ENCODE measurements around the gene TBX20. TPM values are rescaled to one million over a fixed set of nuclear protein-coding genes. Genes with fewer than 3 reads are reported as not detected.

Gene TBX20, protein sequence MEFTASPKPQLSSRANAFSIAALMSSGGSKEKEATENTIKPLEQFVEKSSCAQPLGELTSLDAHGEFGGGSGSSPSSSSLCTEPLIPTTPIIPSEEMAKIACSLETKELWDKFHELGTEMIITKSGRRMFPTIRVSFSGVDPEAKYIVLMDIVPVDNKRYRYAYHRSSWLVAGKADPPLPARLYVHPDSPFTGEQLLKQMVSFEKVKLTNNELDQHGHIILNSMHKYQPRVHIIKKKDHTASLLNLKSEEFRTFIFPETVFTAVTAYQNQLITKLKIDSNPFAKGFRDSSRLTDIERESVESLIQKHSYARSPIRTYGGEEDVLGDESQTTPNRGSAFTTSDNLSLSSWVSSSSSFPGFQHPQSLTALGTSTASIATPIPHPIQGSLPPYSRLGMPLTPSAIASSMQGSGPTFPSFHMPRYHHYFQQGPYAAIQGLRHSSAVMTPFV
- 2.1 and 4.3 TPM in 2 replicates for total RNA-seq (2014; rRNA removed; shearing (Covaris generic))

DNA sequence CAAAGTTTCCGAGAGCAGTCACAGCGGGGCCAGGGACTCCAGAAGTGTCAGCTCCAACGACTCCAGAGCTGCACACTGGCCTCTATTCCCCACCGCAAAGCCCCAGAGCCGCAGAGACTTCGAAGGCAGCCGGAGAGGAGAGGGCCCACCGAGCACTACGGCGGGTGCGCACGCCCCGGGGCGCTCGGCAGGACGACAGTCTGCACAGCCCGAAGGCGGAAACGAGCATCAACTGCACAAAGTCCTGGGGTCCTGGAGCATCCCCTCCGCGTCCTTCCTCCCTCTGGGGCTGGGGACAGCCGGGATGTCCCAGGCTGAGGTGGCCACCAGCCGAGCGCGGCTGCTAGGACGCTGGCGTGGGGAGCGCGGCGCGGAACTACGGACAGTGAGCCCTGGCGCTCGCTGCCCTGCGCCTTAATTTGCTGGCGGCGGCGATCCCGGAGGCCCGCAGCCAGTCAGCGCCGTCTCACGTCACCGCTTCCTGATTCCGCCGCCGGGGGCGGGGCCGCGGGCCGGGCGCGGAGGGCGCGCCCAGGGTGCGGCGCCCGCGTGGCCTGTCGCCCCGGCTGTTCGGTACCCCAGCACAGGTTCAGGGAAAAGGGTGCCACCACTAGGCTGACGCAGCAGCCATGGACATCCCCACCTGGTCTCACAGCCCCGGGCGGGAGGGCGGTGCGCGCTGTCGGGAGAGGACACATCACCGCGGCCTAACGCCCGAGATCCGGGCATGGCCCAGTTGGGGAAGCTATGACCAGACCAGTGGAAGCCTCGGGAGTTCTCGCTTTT is at the start of gene TBX20:
Gene TBX20 (minus strand): TSS at position 391 of the 786 bp plus-strand sequence. CDS start 480 bp downstream, outside the sequence.
- DNase-seq (ENCODE audit: low read depth) = peak; percentile 59

DNA sequence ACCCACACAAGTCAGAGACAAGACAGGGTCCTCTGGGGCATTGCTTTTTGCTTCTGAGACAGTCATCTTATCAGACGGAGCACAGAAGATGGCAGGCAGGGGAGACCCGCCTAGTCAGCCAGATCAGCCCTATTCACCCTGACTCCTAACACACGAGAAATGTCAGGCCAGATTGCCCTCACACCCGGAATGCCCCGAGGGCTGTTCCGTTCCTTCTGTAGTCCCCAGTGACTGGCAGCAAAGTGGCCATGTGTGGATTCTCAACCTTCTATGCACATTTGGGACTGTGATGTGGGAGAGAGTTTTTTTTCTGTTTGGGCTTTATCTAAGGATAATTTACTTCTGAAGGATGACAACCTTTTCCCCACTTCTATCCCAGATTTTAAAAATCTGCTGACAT is 35.5 kb upstream of the TBX20 start:
- DNase-seq (ENCODE audit: low read depth) = peak; percentile 5

DNA sequence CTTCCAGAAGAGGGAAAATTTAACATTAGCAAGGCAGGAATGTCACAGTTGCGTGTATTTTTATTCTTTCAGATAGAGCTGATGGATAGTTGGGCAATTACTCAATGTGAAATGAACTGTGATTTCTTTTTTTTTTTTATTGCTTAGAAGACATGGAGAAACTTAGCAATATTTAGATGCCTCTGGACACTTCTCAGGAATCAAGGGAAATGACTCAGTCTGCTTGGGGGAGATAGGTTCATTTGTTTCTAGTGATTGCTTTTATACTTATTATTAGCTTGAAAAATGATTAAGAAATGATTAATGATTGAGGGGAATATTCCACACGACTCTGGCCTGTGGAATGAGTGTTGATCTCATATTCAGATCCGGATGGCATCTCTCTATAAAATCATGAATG is 33.1 kb upstream of the TBX20 start:
- DNase-seq (ENCODE audit: low read depth) = peak; percentile 52

DNA sequence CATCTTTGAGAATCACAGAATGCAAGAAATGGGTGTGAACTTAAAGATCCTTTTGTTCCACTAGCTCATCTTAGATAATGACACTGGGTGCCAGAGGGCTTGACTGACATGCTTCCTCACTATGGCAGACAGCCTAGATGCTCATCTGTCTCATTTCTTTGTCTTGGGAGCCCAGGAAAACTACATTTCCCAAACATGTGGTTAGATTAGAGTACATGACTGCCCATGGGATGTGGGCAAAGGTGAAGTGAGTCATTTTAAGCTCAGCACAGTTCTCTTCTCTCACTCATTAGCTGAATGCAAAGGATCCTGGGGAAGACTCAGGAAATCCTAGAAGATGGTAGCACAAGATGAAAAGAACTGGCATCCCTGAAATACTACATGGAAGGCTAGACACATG is 32.5 kb upstream of the TBX20 start:
- peak; percentile 79 for DNase-seq (ENCODE audit: low read depth)

DNA sequence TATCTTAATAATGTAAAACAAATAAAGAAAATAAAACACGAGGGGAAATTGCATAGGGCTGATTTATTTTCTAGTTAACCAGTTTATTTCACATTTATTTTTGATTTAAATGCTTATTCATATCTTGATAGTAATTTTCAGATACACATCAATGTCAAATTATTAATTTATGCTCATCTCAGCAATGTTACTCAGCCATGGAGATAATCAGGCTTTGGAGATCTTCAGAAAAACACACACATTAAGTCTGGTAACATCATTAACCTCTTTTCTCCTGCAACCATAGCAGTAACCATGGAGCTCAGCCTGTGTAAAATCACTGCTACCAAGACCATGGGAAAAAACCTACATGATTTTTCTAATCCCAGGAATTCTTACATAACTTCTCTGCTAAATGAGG is 31.9 kb upstream of the TBX20 start:
- no peak for DNase-seq (ENCODE audit: low read depth)

DNA sequence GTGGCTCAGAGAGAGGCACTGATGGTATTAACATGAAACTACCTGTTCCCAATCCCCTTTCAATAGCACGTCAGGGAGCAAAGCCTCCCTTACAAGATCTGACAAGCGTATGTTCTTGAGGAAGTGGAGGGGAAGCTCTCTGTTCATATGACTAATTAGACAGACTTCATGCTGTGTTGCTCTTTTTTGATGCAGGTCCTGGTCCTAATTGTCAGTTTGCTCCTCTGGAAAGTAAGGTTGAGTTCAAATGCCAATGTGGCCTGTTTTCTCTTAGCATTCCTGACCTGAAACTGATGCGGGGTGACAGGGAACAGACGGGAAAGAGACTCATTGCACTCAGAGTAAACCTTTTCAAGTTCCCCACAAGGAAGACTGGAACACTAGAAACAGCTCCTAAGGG is 27.0 kb upstream of the TBX20 start:
- DNase-seq (ENCODE audit: low read depth) = no peak

DNA sequence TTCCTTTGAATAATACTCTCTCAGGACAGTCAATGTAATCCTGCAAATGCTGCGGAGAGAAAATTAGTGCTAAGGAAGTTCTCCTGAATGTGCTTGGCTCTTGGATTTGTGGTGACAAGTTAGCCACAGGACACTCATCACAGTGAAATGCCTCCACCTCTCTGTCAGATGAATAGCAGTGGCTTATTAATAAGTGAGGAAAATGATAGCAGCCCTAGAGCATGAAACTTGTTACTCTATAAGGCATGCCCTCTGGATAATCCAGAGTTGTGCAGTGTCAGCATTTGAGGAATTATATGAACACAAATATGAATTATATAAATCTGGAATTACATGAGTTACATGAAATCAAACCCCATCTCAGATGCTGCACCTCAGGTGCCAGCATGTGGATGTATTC is 23.5 kb upstream of the TBX20 start:
- DNase-seq (ENCODE audit: low read depth) = no peak

DNA sequence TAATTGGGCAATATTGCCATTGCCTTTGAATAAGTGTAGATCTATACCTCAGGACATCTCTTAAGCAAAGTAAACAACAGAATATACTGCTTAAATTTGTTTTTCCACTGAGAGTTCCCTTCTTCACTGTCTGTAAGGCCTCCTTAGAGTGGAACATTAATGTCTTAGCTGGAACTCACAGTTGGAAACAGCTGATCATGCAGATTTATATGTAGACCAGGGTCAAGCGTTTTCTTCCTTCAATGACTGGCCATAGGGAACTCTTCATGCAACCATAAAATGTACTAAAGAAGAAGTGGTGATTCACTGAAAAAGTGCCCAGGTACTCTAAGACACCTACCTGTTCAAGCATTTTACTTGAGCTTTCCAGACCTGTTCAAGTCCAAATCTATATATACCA is 18.3 kb upstream of the TBX20 start:
- no peak for DNase-seq (ENCODE audit: low read depth)

DNA sequence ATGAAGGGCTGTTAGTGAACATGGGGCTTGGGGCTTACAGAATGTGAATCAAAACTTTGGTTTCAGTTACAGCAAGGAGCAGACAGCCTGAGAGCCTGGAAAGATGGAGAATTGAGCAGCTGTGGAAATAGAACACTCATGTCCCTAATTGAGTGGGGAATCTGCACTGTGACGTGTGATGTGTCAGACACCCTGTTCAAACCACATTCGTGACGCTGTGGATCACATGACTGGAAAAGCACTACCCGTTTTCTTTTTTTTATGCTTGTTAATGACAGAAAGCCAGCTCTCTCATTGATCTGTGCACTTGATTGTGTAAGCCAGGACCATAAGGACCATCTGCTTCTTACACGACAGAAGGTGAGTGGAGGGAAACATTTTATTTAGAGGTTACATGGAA is 15.1 kb upstream of the TBX20 start:
- no peak for DNase-seq (ENCODE audit: low read depth)

DNA sequence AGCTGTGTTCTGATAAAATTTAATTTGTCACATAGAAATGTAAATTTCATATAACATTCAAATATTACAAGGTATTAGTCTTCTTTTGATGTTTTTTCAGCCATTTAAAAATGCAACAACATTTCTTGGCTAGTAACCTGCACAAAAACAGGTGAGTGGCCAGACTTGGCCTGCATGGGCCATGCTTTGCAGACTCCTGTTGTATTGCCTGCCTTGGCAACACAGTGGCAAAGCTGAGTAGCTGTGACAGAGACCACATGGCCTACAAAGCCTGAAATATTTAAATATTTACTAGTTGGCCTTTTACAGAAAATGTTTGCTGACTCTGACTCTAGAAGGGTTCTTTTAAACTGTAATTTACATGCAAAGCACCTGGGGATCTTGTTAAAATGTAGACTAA is 13.5 kb upstream of the TBX20 start:
- no peak for DNase-seq (ENCODE audit: low read depth)

DNA sequence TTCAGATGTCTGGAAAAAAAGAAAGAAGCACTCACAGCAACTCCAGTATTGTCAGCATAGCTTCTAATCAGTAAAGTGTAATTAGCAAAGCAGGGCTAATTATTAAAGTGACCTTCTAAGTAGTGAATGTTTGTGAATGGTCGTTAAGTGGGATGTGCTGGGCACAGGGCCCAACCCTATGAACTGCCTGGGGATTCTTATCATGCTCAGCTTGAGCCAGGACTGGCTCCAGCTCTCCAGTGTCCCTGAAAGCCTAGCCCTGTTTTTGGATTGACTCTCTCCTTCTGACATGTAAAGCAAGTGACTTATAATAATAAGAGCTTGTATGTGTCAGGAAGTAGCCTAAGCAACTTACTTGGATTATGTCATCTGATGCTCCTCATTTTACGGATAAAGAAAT is 9.5 kb upstream of the TBX20 start:
- no peak for DNase-seq (ENCODE audit: low read depth)

DNA sequence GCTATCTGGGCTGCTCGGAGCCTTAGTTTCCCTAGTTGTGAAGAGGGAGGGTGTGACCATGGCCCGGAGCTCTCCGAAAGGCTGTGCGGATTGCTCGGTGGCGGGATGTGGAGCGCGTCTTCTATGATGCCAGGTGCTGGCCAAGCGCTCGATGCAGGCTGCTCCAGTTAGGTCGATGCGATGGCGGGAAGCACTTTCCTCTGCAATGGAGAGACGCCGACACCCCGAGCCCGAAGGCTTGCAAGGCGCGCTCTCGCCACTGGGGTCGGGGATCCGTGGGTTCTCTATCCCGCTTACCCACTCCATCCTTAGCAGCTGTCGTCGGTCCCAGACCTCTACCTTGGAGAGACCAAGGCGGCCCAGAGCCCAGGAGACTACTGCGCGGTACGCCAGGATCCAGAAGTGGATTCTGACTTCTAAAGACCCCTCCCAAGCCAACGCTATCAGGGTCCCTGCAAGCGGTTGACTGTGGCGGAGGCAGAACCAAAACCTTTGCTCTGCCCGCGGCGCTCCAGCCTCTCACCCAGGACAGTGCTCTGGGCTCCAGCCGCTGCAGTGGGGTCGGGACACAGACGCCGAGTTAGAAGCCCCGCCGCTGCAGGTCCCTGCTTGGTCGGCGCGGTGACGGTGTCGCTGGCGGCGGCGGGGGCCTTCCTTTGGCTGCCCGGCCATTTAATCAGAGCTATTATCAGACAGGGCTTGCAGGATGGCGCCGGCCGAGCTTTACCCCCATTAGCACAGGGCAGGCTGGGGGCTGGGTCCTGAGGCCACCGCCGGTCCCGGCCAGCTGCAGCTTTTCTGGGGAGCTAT is 7.8 kb upstream of the TBX20 start:
- no peak for DNase-seq (ENCODE audit: low read depth)

DNA sequence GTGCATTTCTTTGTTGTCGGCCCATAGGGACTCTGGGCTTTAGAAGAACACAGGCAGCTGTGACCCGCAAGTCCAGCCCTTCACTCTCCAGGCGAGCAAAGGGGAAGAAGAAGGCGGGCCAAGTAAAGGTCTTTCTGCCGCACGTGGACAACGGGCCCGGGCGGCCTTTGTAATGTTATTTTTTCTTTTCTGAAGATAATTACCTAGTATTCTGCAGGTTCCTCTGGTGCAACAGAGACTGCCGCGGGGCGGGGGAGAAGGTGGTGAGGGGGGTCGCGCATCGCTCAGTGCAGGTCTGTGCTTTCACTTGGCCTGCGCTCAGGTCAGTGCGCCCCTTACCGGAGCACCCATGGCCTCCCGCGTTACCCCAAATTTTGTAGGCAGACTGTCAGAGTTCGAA is 7.1 kb upstream of the TBX20 start:
- DNase-seq (ENCODE audit: low read depth) = no peak

DNA sequence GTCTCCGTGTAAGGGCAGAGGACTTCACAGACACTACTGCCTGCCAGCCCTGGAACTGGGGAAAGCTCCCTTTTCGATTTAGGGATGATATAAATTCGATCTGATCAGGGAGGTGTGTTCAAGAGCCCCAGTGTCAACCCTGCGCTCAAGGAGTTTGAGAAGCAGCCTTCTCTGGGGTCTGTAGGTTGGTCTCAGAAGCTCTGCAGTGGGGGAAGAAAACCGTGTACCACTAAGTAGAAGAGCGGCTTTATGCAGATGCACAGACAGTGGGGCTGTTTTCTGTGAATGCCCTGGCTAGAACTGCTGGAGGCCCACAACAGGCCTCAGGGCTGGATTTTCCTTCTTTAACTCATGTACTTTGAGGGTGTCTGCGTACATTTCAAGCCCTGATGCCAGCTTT is 6.3 kb upstream of the TBX20 start:
- no peak for DNase-seq (ENCODE audit: low read depth)

DNA sequence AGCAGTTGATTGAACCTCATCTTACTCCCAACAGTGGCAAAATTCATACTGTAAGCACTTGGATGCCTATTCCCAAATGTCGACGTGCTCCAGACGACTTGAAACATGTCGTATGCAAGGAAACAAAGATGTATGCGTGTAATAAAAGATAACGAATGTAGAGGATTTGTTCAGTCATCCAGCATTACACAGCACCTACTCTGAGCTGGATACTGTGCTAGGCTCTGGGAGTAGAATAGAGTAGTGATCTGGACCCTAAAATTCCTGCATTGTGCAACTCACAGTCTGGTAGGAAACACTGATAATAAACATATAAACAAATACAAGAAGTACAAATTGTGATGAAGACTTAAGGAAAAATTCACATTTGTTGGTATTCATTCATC is 5.6 kb upstream of the TBX20 start:
- no peak for DNase-seq (ENCODE audit: low read depth)

DNA sequence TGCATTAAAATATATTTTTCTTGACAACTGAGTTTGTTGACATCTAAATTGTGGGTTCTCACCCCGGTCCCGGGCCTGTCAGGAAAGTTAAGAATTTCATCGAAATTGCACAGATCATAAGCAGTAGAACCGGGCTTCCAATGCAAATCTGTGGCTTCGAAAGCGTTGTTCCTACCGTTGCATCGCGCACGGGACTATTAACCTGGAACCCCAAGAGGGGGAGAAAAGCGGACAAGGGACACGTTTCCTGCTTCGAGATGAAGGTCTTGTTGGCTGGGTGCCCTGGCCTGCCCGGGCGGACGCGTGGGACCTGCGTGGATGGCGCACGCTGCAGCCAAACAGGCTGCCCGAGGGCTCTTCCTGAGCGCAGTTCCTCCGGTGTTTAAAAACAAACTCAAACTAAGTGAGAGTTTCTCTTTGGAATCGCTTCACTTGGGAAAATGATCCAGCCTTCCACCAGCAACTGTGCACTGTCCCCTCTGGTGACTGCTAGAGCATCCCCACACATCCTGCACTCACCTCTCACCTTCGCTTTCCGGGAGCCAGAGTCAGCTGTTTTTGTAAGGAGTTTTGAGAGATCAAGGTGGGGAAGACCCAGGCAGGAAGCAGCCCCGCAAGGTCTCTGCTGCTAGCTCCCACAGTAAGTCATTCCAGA is 5.1 kb upstream of the TBX20 start:
- DNase-seq (ENCODE audit: low read depth) = no peak

DNA sequence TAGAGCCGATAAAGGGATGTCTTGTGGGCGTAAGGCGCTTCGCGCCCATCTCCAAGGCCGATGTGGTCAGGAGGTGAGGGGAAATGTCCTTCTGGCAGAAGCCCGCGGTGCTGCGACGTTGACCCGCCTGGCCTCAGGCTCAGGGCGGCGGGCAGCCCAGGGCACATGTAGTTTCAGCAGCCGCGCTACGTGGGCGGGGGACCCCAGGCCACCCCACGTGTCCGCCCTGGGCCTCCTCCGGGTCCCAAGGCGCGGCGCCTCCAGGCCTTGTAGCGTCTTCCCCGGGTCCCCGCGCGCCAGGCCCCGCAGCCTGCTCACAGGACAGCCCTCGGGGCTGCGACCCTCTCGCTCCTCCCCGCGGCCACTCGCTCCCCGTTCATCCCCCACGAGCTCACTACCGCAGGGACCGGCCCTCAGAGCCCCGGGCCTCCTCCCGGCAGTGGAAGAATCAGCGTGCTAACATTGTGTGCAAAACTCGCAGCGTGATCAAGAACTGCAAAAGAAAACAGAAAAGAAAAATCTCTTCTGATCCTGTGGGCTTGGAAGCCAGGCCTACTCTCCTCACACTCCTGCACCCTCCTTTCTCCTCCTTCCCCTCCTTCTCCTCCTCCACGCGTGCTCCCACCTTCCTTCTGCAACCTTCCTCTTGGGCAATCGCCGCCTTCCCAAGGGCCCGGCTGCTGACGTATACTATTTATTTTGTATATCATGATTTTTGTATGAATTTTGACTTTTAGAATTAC is 4.4 kb upstream of the TBX20 start:
- no peak for DNase-seq (ENCODE audit: low read depth)

DNA sequence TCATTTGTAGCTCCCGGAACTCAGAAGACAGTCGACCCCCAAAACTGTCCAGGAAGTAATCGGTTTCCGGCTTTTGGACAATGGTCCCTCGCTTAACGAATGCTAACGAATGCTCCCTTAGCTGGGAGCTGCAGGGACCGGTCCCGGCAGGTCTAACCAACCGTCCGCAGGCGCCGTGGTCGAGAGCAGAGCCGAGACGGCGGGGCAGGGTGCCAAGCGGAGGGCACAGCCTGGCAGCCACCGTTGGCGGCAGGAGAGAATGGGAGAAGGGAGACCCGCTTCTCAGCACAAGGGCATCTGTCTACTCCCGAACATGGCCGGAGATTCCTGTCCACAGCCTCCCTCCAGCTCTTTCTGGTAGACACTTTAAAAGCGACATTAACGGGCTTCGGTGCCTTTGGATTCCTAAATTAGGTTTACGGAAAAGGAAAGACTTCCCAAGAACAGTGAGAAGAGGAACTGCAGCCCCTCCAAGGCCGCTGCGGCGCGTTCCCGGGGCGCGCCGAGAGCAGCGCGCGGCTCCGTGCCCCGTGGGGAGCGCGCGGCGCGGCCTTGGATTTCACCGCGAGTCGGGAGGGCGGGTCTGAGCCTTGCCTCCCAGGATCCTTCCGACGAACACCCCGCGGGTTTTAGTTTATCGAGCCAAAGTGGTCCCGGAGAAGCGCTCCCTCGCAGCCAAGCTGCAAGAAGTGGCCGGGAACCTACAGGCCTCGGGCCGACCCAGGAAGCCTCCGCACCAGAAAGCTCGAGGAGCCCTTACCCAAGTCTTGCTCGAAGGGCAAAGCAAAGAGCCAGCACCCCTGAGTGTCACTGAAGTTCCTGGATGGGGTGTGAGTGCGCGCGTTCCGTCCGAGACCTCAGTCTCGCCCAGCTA is 3.6 kb upstream of the TBX20 start:
- no peak for DNase-seq (ENCODE audit: low read depth)

DNA sequence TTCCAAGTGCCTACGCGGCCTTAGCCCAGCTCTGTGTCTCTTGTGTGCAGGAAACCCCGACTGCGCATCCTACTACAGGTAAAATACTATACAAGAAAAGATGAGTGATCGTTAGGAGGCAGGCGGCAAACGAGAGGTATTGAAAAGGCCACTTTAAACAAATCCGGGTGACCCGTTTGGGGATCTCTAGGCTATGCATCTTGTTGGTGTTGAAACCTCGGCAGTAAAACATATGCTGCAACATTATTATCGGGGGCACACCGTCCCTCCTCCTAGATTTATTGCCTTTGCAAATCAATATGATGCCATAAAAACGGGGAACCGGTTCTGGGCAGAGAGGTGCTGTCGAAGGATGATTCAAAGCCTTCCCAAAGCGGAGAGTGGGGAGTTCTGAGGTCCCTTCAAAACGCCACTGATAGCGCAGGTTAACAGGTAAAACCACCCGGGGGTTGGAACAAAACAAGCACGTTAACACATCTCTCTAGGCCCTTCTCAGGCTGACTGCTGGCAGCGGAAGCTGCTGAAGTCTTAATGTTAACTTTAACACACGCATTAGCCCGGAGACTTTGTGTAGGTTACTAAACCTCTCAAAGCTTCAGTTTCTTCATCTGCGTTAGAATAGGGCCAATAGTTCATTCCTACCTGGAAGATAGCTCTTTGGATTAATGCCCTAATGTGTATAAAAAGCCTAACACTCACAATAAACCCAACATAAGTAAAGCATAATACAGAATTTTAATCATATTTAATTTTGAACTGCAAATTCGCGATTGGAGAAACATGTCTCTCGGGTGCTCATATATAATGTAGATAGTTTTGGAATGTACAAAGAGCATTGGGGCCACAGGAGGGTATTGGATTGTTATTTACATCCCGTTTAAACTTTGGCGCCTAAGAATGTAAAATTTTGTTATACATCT is 2.6 kb upstream of the TBX20 start:
- no peak for DNase-seq (ENCODE audit: low read depth)

All from M059J (cell line).